HEK293T (cell line): ENCODE results near the gene BOLL.
"Not testable (repeated sequence)": the region's sequence is repeated elsewhere in the genome, so short reads cannot be mapped to it uniquely, and the experiment has no call there.

Source experiments
- CTCF ChIA-PET: fragments of 350-600 bp; formaldehyde crosslinking; extraction: SDS; loops from one replicate; lab custom pipeline; 2021; ENCODE audit warnings: antibody characterized with exemption, inconsistent platforms; lab: Yijun Ruan, JAX
- POLR2A ChIA-PET: fragments of 350-600 bp; formaldehyde crosslinking; extraction: SDS; loops from one replicate; lab custom pipeline; 2020; ENCODE audit warnings: antibody characterized with exemption, inconsistent platforms; lab: Yijun Ruan, JAX
- DNase-seq: peaks from one replicate; pipeline ENCODE4 v3.0.0; 2012; ENCODE audit warnings: mixed read lengths; ENCODE audit errors: extremely low spot score
- ARNT ChIP-seq: fragments of 450-650 bp; IDR thresholded peaks from 2 replicates; pipeline ENCODE4 v1.6.1; 2017; ENCODE audit warnings: mild to moderate bottlenecking
- BHLHE40 ChIP-seq: fragments of 450-650 bp; IDR thresholded peaks from 2 replicates; pipeline ENCODE4 v1.6.1; 2016; ENCODE audit warnings: mild to moderate bottlenecking, moderate library complexity, borderline replicate concordance
- CTBP1 ChIP-seq: fragments of 450-650 bp; IDR thresholded peaks from 2 replicates; pipeline ENCODE4 v1.6.1; 2016; ENCODE audit warnings: borderline replicate concordance
- ELF4 ChIP-seq: fragments of 450-650 bp; IDR thresholded peaks from 2 replicates; pipeline ENCODE4 v1.6.1; 2017; ENCODE audit warnings: antibody characterized with exemption
- FOXK2 ChIP-seq: fragments of 450-650 bp; IDR thresholded peaks from 2 replicates; pipeline ENCODE4 v1.6.1; 2016; ENCODE audit warnings: mild to moderate bottlenecking
- FOXM1 ChIP-seq: fragments of 450-650 bp; IDR thresholded peaks from 2 replicates; pipeline ENCODE4 v1.6.1; 2017; ENCODE audit warnings: mild to moderate bottlenecking, borderline replicate concordance
- HDGF ChIP-seq: fragments of 450-650 bp; IDR thresholded peaks from 2 replicates; pipeline ENCODE4 v1.6.1; 2017; ENCODE audit warnings: antibody characterized with exemption, borderline replicate concordance
- L3MBTL2 ChIP-seq: fragments of 450-650 bp; conservative IDR thresholded peaks from 2 replicates; pipeline ENCODE4 v1.6.1; 2016; ENCODE audit warnings: mild to moderate bottlenecking
- LEF1 ChIP-seq: fragments of 450-650 bp; IDR thresholded peaks from 2 replicates; pipeline ENCODE4 v1.6.1; 2017; ENCODE audit warnings: mild to moderate bottlenecking, borderline replicate concordance
- NFRKB ChIP-seq: fragments of 450-650 bp; IDR thresholded peaks from 2 replicates; pipeline ENCODE4 v1.6.1; 2016; ENCODE audit warnings: mild to moderate bottlenecking, moderate library complexity
- SP1 ChIP-seq: fragments of 450-650 bp; IDR thresholded peaks from 2 replicates; pipeline ENCODE4 v1.6.1; 2017
- SUZ12 ChIP-seq: fragments of 450-650 bp; IDR thresholded peaks from 2 replicates; pipeline ENCODE4 v1.6.1; 2016; ENCODE audit warnings: mild to moderate bottlenecking
- ZNF384 ChIP-seq: fragments of 450-650 bp; IDR thresholded peaks from 2 replicates; pipeline ENCODE4 v1.6.1; 2016

Gene BOLL

DNA sequence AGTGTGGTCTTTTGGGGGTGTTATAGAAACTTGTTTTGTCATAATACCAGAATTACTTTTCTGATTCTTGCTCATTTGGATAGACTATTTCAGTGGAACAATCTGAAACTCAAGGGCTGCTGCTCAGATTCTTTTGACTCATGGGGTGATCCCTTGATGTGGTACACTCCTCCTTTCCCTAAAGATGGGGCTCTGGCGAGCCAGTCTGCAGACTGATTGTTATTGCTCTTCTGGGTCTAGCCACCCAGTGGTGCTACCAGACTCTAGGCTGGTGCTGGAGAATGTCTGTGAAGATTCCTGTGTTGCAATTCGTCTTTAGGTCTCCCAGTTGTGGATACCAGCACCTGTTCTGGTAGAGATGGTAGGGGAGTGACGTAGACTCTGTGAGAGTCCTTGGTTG, 84.2 kb downstream of the BOLL start:
- no peak for TF ChIP-seq ZNF384
- TF ChIP-seq BHLHE40 = no peak
- TF ChIP-seq ELF4 = no peak
- no peak for TF ChIP-seq SUZ12
- no peak for TF ChIP-seq CTBP1
- no peak for TF ChIP-seq SP1
- no peak for TF ChIP-seq L3MBTL2
- TF ChIP-seq ARNT = no peak
- TF ChIP-seq NFRKB = no peak
- TF ChIP-seq LEF1 = no peak
- TF ChIP-seq FOXK2 = no peak
- POLR2A ChIA-PET = no interaction called here
- CTCF ChIA-PET = no interaction called here
- no peak for DNase-seq

DNA sequence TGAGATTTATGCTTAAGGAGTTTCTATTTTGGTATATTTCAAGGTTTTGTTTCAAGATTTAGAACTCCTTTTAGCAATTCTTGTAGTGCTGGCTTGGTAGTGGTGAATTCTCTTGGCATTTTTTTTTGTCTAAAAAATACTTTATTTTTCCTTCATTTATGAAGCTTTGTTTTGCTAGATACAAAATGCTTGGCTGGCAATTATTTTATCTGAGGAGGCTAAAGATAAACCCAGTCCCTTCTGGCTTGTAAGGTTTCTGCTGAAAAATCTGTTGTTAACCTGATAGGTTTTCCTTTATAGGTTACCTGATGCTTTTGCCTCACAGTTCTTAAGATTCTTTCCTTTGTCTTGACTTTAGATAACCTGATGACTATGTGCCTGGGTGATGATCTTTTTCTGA, 85.4 kb downstream of the BOLL start:
- POLR2A ChIA-PET, DNase-seq, CTCF ChIA-PET: not testable (repeated sequence)

DNA sequence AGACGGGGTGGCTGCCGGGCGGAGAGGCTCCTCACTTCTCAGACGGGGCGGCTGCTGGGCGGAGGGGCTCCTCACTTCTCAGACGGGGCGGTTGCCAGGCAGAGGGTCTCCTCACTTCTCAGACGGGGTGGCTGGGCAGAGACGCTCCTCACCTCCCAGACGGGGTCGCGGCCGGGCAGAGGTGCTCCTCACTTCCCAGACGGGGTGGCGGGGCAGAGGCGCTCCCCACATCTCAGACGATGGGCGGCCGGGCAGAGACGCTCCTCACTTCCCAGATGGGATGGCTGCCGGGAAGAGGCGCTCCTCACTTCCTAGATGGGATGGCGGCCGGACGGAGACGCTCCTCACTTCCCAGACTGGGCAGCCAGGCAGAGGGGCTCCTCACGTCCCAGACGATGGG, 88.5 kb downstream of the BOLL start:
- CTCF ChIA-PET, DNase-seq, POLR2A ChIA-PET: not testable (repeated sequence)

DNA sequence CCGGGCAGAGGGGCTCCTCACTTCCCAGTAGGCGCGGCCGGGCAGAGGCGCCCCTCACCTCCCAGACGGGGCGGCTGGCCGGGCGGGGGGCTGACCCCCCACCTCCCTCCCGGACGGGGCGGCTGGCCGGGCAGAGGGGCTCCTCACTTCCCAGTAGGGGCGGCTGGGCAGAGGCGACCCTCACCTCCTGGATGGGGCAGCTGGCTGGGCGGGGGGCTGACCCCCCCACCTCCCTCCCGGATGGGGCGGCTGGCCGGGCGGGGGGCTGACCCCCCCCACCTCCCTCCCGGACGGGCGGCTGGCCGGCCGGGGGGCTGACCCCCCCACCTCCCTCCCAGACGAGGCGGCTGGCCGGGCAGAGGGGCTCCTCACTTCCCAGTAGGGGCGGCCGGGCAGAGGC, 89.1 kb downstream of the BOLL start:
- DNase-seq, CTCF ChIA-PET, POLR2A ChIA-PET: not testable (repeated sequence)

DNA sequence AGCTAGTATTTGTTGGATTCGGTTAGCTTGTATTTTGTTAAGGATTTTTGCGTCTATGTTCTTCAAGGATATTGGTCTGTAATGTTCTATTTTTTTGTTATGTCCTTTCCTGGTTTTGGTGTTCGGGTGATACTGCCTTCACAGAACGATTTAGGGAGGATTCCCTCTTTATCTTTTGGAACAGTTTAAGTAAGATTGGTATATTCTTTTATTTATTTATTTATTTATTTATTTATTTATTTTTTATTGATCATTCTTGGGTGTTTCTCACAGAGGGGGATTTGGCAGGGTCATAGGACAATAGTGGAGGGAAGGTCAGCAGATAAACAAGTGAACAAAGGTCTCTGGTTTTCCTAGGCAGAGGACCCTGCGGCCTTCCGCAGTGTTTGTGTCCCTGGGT, 89.9 kb downstream of the BOLL start:
- CTCF ChIA-PET, DNase-seq, POLR2A ChIA-PET: not testable (repeated sequence)

DNA sequence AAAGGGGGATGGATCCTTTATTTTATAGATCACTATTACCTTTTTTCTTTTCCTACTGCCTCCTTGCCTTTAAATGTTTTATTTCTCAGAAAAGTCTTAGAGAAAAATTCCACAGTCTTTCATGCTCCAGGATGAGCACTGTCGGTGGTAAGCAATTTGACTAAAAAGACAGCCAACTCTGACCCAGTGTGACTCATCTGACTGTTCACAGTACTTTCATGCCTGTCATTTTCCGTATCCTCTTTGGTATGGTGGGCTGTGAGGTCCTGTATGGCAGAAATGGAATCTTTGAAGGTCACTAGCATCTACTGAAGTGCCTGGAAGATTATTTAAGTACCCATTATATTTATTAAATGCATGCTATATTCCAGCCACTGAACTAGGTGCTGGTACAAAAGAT, 107.6 kb downstream of the BOLL start:
- DNase-seq = no peak
- ChIA-PET CTCF (no interaction called here), POLR2A (no interaction called here)
- TF ChIP-seq FOXM1 (no peak), HDGF (no peak), L3MBTL2 (no peak), ZNF384 (no peak), ARNT (no peak)

DNA sequence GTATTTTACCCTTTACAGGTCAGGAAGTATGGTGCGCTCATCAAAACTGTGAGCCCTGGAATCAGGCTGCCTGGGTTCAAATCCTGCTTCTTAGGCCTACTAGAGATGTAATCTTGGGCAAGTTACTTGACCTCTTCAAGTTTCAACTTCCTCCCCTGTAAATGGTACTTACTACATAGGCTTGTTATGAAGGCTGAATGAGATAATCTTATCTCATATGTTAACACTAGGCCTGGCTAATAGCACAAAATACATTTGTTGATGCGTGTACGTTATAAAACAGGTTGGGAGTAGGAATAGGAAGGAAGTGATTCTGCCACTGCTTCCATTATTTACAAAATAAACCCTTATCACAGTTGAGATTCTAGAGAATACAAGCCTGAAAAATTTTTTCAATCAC, 108.1 kb downstream of the BOLL start:
- CTCF ChIA-PET = no interaction called here
- no peak for TF ChIP-seq HDGF
- POLR2A ChIA-PET = no interaction called here

More for the DNA sequence above, 108.1 kb downstream of the BOLL start:
- no peak for DNase-seq
